Epithelial cell of proximal tubule (primary cell): ENCODE results near the gene DGLUCY. TPM values are rescaled to one million over a fixed set of nuclear protein-coding genes. Genes with fewer than 3 reads are reported as not detected.

Experiments
- DNase-seq: peaks from one replicate; pipeline ENCODE4 v3.0.0-alpha.2; 2011; ENCODE audit warnings: low read depth
- H3K4me3 ChIP-seq: 2 replicates; pipeline ENCODE4 v1.5.1; 2011; ENCODE audit warnings: low read depth, mild to moderate bottlenecking, low read length
- total RNA-seq: library from RNA; depleted of rRNA; stranded (reverse); fragments of >200 nt; gene quantifications from 2 replicates; pipeline ENCODE4 v1.2.3, GENCODE V29; 2015
- TF ChIP-seq, protein P1 (sequence below): conservative IDR thresholded peaks from 2 replicates; pipeline ENCODE4 v1.5.1; 2012; ENCODE audit warnings: low read depth, mild to moderate bottlenecking, low read length

The DGLUCY gene
- total RNA-seq, 1 donor from 2014 or later = 21.6 TPM

DNA sequence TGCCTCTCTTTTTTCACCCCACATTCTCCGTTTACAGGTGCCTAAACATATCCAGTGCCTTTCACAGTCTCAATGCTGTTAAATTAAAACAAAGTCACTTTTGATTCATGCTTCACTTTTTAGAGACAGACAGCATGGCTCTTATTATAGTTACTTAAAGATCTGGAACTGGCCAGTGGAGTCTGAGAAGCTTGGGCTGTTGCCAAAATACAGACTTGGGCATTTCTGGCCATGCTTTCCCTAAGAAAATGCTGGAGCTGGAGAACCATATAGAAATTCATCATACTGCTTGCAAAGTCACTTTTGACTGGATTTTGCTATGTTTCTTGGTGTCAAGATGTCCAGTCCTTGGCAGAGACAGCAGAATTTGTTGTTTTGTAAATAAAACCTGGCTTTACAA lies 142.8 kb downstream of the DGLUCY start:
- TF ChIP-seq, protein P1, sequence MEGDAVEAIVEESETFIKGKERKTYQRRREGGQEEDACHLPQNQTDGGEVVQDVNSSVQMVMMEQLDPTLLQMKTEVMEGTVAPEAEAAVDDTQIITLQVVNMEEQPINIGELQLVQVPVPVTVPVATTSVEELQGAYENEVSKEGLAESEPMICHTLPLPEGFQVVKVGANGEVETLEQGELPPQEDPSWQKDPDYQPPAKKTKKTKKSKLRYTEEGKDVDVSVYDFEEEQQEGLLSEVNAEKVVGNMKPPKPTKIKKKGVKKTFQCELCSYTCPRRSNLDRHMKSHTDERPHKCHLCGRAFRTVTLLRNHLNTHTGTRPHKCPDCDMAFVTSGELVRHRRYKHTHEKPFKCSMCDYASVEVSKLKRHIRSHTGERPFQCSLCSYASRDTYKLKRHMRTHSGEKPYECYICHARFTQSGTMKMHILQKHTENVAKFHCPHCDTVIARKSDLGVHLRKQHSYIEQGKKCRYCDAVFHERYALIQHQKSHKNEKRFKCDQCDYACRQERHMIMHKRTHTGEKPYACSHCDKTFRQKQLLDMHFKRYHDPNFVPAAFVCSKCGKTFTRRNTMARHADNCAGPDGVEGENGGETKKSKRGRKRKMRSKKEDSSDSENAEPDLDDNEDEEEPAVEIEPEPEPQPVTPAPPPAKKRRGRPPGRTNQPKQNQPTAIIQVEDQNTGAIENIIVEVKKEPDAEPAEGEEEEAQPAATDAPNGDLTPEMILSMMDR = no peak
- no peak overlapping the region for H3K4me3 ChIP-seq
- DNase-seq = no peak

GRCh38 chr14:91257328-91258010 lies 143.6 kb downstream of the DGLUCY start:
- TF ChIP-seq, protein P1 = no peak
- no peak for DNase-seq
- no peak overlapping the region for H3K4me3 ChIP-seq

GRCh38 chr14:91258011-91258618 lies 144.2 kb downstream of the DGLUCY start:
- TF ChIP-seq, protein P1 = no peak
- H3K4me3 ChIP-seq = no peak overlapping the region
- no peak for DNase-seq

GRCh38 chr14:91258876-91259275 lies 145.0 kb downstream of the DGLUCY start:
- H3K4me3 ChIP-seq = no peak overlapping the region
- DNase-seq = no peak
- TF ChIP-seq, protein P1 = no peak

DNA sequence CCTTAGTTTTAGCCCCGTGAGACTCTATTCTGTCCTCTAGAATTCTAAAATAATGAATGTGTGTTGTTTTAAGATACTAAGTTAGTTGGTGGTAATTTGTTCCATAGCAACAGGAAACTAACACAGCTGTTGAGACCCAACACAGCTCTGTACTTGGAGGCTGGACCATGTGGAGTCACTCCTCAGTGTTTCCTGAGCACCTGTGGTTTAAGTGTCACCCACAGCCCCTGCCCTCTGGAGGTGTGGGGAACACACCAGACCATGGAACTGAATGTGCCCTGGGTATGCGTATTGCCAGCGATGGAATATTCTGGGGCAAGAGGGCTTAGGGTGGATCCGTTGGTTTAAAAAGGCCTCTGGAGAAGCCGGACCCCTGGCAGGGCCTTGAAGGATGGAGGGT lies 147.2 kb downstream of the DGLUCY start:
- no peak for DNase-seq
- TF ChIP-seq, protein P1 = no peak
- no peak overlapping the region for H3K4me3 ChIP-seq

GRCh38 chr14:91261986-91262549 lies 148.2 kb downstream of the DGLUCY start:
- TF ChIP-seq, protein P1 = no peak
- no peak overlapping the region for H3K4me3 ChIP-seq
- DNase-seq = no peak

GRCh38 chr14:91263329-91263728 lies 149.5 kb downstream of the DGLUCY start:
- DNase-seq = no peak
- no peak overlapping the region for H3K4me3 ChIP-seq
- TF ChIP-seq, protein P1 = no peak
